CD4-positive, alpha-beta memory T cell (primary cell): ENCODE data around the gene FNIP1. TPM values are rescaled to one million over a fixed set of nuclear protein-coding genes. Genes with fewer than 3 reads are reported as not detected.
"Not testable (repeated sequence)": the region's sequence is repeated elsewhere in the genome, so short reads cannot be mapped to it uniquely, and the experiment has no call there.

Source experiments
- CTCF ChIA-PET: fragments of 350-600 bp; sonication (Branson Sonifier 250); formaldehyde crosslinking; loops from one replicate; lab custom pipeline; 2021; ENCODE audit warnings: inconsistent platforms; ENCODE audit not compliant: partially characterized antibody; lab: Charles Lee
- POLR2A ChIA-PET: fragments of 350-600 bp; sonication (Branson Sonifier 250); formaldehyde crosslinking; loops from one replicate; lab custom pipeline; 2021; ENCODE audit not compliant: partially characterized antibody; lab: Charles Lee
- DNase-seq, 5 donors: peaks; one replicate each; pipeline versions ENCODE4 v3.0.0 to v3.0.0-alpha.2; 2020 to 2022; ENCODE audit warnings: mixed read lengths in 1 of 5
- H3K27ac ChIP-seq: one replicate; pipeline ENCODE4 v1.7.0; 2013; ENCODE audit warnings: low read depth, low read length
- H3K27me3 ChIP-seq: 2 replicates; pipeline ENCODE4 v1.7.0; 2013; ENCODE audit warnings: mild to moderate bottlenecking, low read length, moderate library complexity; ENCODE audit not compliant: insufficient read depth
- H3K36me3 ChIP-seq: 2 replicates; pipeline ENCODE4 v1.7.0; 2013; ENCODE audit warnings: mild to moderate bottlenecking, low read length, moderate library complexity; ENCODE audit not compliant: insufficient read depth
- H3K4me1 ChIP-seq: 2 replicates; pipeline ENCODE4 v1.7.0; 2013; ENCODE audit warnings: mild to moderate bottlenecking, low read length, moderate library complexity; ENCODE audit not compliant: insufficient read depth
- H3K4me3 ChIP-seq, 2 donors: one replicate each; pipeline ENCODE4 v1.7.0; 2013; ENCODE audit warnings: low read length in 2 of 2, mild to moderate bottlenecking in 1 of 2
- H3K9me3 ChIP-seq, 2 donors: one replicate each; pipeline ENCODE4 v1.7.0; 2013; ENCODE audit warnings: low read length in 2 of 2, control low read depth in 1 of 2; ENCODE audit not compliant: control insufficient read depth in 1 of 2
- H3K27ac Mint-ChIP-seq, 7 donors: one replicate each; pipeline ENCODE4 v1.8.0; 2020 to 2021; ENCODE audit warnings: mixed read lengths in 7 of 7, mild to moderate bottlenecking in 6 of 7, inconsistent platforms in 3 of 7, moderate library complexity in 3 of 7
- H3K27me3 Mint-ChIP-seq, 2 donors: one replicate each; pipeline ENCODE4 v1.8.0; 2020 to 2021; ENCODE audit warnings: mixed read lengths in 2 of 2
- H3K36me3 Mint-ChIP-seq, 2 donors: one replicate each; pipeline ENCODE4 v1.8.0; 2020 to 2021; ENCODE audit warnings: mixed read lengths in 2 of 2, inconsistent platforms in 1 of 2, mild to moderate bottlenecking in 1 of 2
- H3K4me1 Mint-ChIP-seq, 4 donors: one replicate each; pipeline ENCODE4 v1.8.0; 2020 to 2021; ENCODE audit warnings: mixed read lengths in 4 of 4, mild to moderate bottlenecking in 1 of 4
- H3K4me3 Mint-ChIP-seq, 8 donors: one replicate each; pipeline ENCODE4 v1.8.0; 2020 to 2021; ENCODE audit warnings: mixed read lengths in 8 of 8, mild to moderate bottlenecking in 7 of 8, moderate library complexity in 6 of 8, inconsistent platforms in 3 of 8
- H3K9me3 Mint-ChIP-seq, 8 donors: one replicate each; pipeline ENCODE4 v1.8.0; 2020 to 2021; ENCODE audit warnings: mixed read lengths in 8 of 8, mild to moderate bottlenecking in 5 of 8, inconsistent platforms in 3 of 8, moderate library complexity in 1 of 8
- intact Hi-C: fragments of 100-400 bp; cut with micrococcal nuclease; formaldehyde crosslinking; loops from one replicate; pipeline ENCODE4 v1.15.1; 2023
- polyA plus RNA-seq, 2 donors: library from polyadenylated mRNA; unstranded; fragments of 300-500 nt; fragmentation: Illumina TruSeq; gene quantifications; one replicate each; pipeline ENCODE4 v1.2.3, GENCODE V29; 2021
- total RNA-seq, 2 experiments: library from RNA; stranded (reverse); gene quantifications; one replicate each; pipeline ENCODE4 v1.2.3, GENCODE V29; 2021

Gene FNIP1
- total and polyA plus RNA-seq, 4 experiments from 2014 or later: 8.2 to 35.9 (median 23.3) TPM

GRCh38 chr5:131745703-131746102, 51.1 kb downstream of the FNIP1 start:
- POLR2A ChIA-PET: no interaction called here
- H3K36me3 Mint-ChIP-seq: peaks cover 25 to 31% of the 10 kb centered on the region in 2 donors
- Histone ChIP-seq H3K27me3 (no peaks in the 10 kb centered on the region), H3K27ac (no peak overlapping the region), H3K4me3 (no peak overlapping the region), H3K36me3 (peaks cover 4% of the 10 kb centered on the region), H3K9me3 (no peaks in the 10 kb centered on the region), H3K4me1 (peaks cover 20% of the 10 kb centered on the region)
- no peak overlapping the region for H3K4me3 Mint-ChIP-seq
- no peaks in the 10 kb centered on the region for H3K27me3 Mint-ChIP-seq
- no peak for DNase-seq
- H3K4me1 Mint-ChIP-seq: peaks cover 25 to 29% (median 26%) of the 10 kb centered on the region in 4 donors
- peak overlapping the region in 2 of 7 donors; percentile 28 to 43 for H3K27ac Mint-ChIP-seq
- no peaks in the 10 kb centered on the region for H3K9me3 Mint-ChIP-seq
- intact Hi-C loops: loop anchor here (5.0 kb wide), 1 partner anchor 52 kb away; the partner anchor contains the start of gene FNIP1
- CTCF ChIA-PET: no interaction called here

GRCh38 chr5:131745155-131745554, 51.7 kb downstream of the FNIP1 start:
- no peak for DNase-seq
- Histone ChIP-seq H3K4me1 (peaks cover 20% of the 10 kb centered on the region), H3K9me3 (no peaks in the 10 kb centered on the region), H3K36me3 (peaks cover 4% of the 10 kb centered on the region), H3K27me3 (no peaks in the 10 kb centered on the region), H3K4me3 (no peak overlapping the region), H3K27ac (no peak overlapping the region)
- intact Hi-C loops: loop anchor here (5.0 kb wide), 1 partner anchor 52 kb away; the partner anchor contains the start of gene FNIP1
- Mint-ChIP-seq H3K36me3 (peaks cover 31 to 34% of the 10 kb centered on the region in 2 donors), H3K9me3 (no peaks in the 10 kb centered on the region), H3K27me3 (no peaks in the 10 kb centered on the region), H3K27ac (no peak overlapping the region), H3K4me1 (peaks cover 24 to 27% (median 25%) of the 10 kb centered on the region in 4 donors), H3K4me3 (no peak overlapping the region)
- ChIA-PET POLR2A (no interaction called here), CTCF (no interaction called here)

- Histone ChIP-seq H3K27ac (no peak overlapping the region), H3K4me1 (no peaks in the 10 kb centered on the region), H3K36me3 (peaks cover 10% of the 10 kb centered on the region), H3K27me3 (no peaks in the 10 kb centered on the region), H3K4me3 (no peak overlapping the region), H3K9me3 (no peaks in the 10 kb centered on the region)
- no peak overlapping the region for H3K4me3 Mint-ChIP-seq
- H3K9me3 Mint-ChIP-seq: no peaks in the 10 kb centered on the region
- intact Hi-C loops: no loop called here
- H3K36me3 Mint-ChIP-seq: peaks cover 50 to 54% of the 10 kb centered on the region in 2 donors
- peaks cover 0 to 5% (median 5%) of the 10 kb centered on the region in 4 donors for H3K4me1 Mint-ChIP-seq
- peak overlapping the region in 1 of 7 donors; percentile 53 for H3K27ac Mint-ChIP-seq
- POLR2A ChIA-PET: no interaction called here
- DNase-seq: no peak
- no peaks in the 10 kb centered on the region for H3K27me3 Mint-ChIP-seq
- CTCF ChIA-PET: no interaction called here
These were observed 56.3 kb downstream of the FNIP1 start for GRCh38 chr5:131740477-131740876.

- H3K36me3 ChIP-seq: peaks cover 7% of the 10 kb centered on the region
- no peaks in the 10 kb centered on the region for H3K4me1 ChIP-seq
- no peak for DNase-seq
- Mint-ChIP-seq H3K4me3 (no peak overlapping the region), H3K4me1 (peaks cover 0 to 5% (median 2%) of the 10 kb centered on the region in 4 donors), H3K9me3 (peaks cover 0 to 2% (median 0%) of the 10 kb centered on the region in 8 donors), H3K27me3 (no peaks in the 10 kb centered on the region), H3K27ac (no peak overlapping the region), H3K36me3 (peaks cover 31 to 41% of the 10 kb centered on the region in 2 donors)
- H3K9me3 ChIP-seq: no peaks in the 10 kb centered on the region
- intact Hi-C loops: no loop called here
- H3K4me3 ChIP-seq: no peak overlapping the region
- ChIA-PET CTCF (no interaction called here), POLR2A (no interaction called here)
- H3K27me3 ChIP-seq: no peaks in the 10 kb centered on the region
- H3K27ac ChIP-seq: no peak overlapping the region
These were observed 61.4 kb downstream of the FNIP1 start for GRCh38 chr5:131735393-131735792.

- POLR2A ChIA-PET, H3K27me3 Mint-ChIP-seq: not testable (repeated sequence)
These were observed 61.9 kb downstream of the FNIP1 start for GRCh38 chr5:131734939-131735338.

GRCh38 chr5:131729292-131729691, 67.5 kb downstream of the FNIP1 start:
- CTCF ChIA-PET: interaction anchor here (1.3 kb wide), 1 partner anchor 8 kb away, joined by 3 read pairs; no protein-coding TSS in a partner anchor
- H3K4me3 Mint-ChIP-seq, H3K36me3 ChIP-seq, H3K4me3 ChIP-seq, H3K27me3 ChIP-seq, DNase-seq, H3K9me3 ChIP-seq, H3K27ac Mint-ChIP-seq, H3K27ac ChIP-seq, intact Hi-C loops, H3K4me1 ChIP-seq, POLR2A ChIA-PET, H3K4me1 Mint-ChIP-seq, H3K27me3 Mint-ChIP-seq: not testable (repeated sequence)
- Mint-ChIP-seq H3K36me3 (peaks cover 33 to 49% of the 10 kb centered on the region in 2 donors), H3K9me3 (peaks cover 0 to 13% (median 5%) of the 10 kb centered on the region in 8 donors)

More at GRCh38 chr5:131734939-131735338, 61.9 kb downstream of the FNIP1 start:
- H3K4me1 Mint-ChIP-seq, H3K36me3 ChIP-seq, H3K27ac ChIP-seq, H3K4me3 ChIP-seq, H3K27ac Mint-ChIP-seq, intact Hi-C loops, H3K9me3 ChIP-seq, H3K4me1 ChIP-seq, CTCF ChIA-PET, H3K27me3 ChIP-seq, H3K4me3 Mint-ChIP-seq, DNase-seq, H3K9me3 Mint-ChIP-seq: not testable (repeated sequence)
- peaks cover 28 to 39% of the 10 kb centered on the region in 2 donors for H3K36me3 Mint-ChIP-seq

GRCh38 chr5:131724089-131724488, 72.7 kb downstream of the FNIP1 start:
- H3K36me3 ChIP-seq, H3K4me3 ChIP-seq, H3K4me1 ChIP-seq, H3K27ac ChIP-seq, H3K27me3 Mint-ChIP-seq, H3K4me1 Mint-ChIP-seq, intact Hi-C loops, H3K4me3 Mint-ChIP-seq, POLR2A ChIA-PET, H3K27me3 ChIP-seq, CTCF ChIA-PET, H3K9me3 ChIP-seq, DNase-seq: not testable (repeated sequence)
- Mint-ChIP-seq H3K9me3 (peaks cover 0 to 13% (median 5%) of the 10 kb centered on the region in 8 donors), H3K36me3 (peaks cover 45 to 56% of the 10 kb centered on the region in 2 donors), H3K27ac (peak overlapping the region in 2 of 7 donors; percentile 3 to 37)
